GM12878 (cell line): ENCODE results near the gene RAD21L1. TPM values are rescaled to one million over a fixed set of nuclear protein-coding genes. Genes with fewer than 3 reads are reported as not detected.

ENCODE experiments used
- ATAC-seq: fragments of 200-7000 bp; cut with Tn5 transposase; 3 replicates; pipeline ENCODE4 v1.9.1; 2020; ENCODE audit warnings: mild to moderate bottlenecking, moderate library complexity
- BruUV-seq: library from RNA; stranded (reverse); fragments of 400-500 nt; replicated peaks from 2 replicates; lab custom pipeline; 2021; lab: Mats Ljungman, UMichigan
- CTCF ChIA-PET: fragments of 300-600 bp; sonication (Branson Sonifier 250); formaldehyde crosslinking; extraction: SDS; loops from one replicate; lab custom pipeline; 2021; ENCODE audit warnings: inconsistent platforms; lab: Yijun Ruan, JAX
- POLR2A ChIA-PET: fragments of 350-600 bp; formaldehyde crosslinking; extraction: SDS; loops from one replicate; lab custom pipeline; 2021; ENCODE audit warnings: inconsistent platforms; lab: Charles Lee
- RAD21 ChIA-PET: fragments of 300-600 bp; sonication (Branson Sonifier 250); formaldehyde crosslinking; loops from one replicate; lab custom pipeline; 2023; ENCODE audit warnings: antibody characterized with exemption; ENCODE audit not compliant: unreplicated experiment; lab: Charles Lee
- SMC1A ChIA-PET: fragments of 300-600 bp; sonication (Branson Sonifier 250); formaldehyde crosslinking; loops from one replicate; lab custom pipeline; 2023; ENCODE audit not compliant: unreplicated experiment, uncharacterized antibody; lab: Charles Lee
- DNase-seq: peaks from one replicate; pipeline ENCODE4 v3.0.0-alpha.2; 2011; ENCODE audit warnings: low read depth, low spot score
- FAIRE-seq: peaks from 3 replicates; lab custom pipeline; 2011; peaks lifted over from hg19 to GRCh38; lab: Jason Lieb, UNC
- H2AFZ ChIP-seq: 2 replicates; pipeline ENCODE4 v1.6.0; 2011; ENCODE audit warnings: low read depth, low read length, control low read depth; ENCODE audit not compliant: control insufficient read depth
- H3K27ac ChIP-seq: 2 replicates; pipeline ENCODE4 v1.5.1; 2011; ENCODE audit warnings: control low read depth; ENCODE audit not compliant: control insufficient read depth, insufficient read depth
- H3K27me3 ChIP-seq, 2 experiments: replicated peaks in 1 of 2; 2 replicates each; pipeline versions ENCODE4 v1.6.0 to v1.6.1; 2011; ENCODE audit warnings: low read length in 1 of 2; ENCODE audit not compliant: control insufficient read depth in 2 of 2, insufficient read depth in 2 of 2
- H3K36me3 ChIP-seq, 2 experiments: 2 replicates each; pipeline ENCODE4 v1.5.1; 2011; ENCODE audit warnings: low read length in 1 of 2; ENCODE audit not compliant: control insufficient read depth in 2 of 2, insufficient read depth in 2 of 2
- H3K4me1 ChIP-seq: 2 replicates; pipeline ENCODE4 v1.6.1; 2011; ENCODE audit warnings: mild to moderate bottlenecking, low read length, moderate library complexity, mixed read lengths; ENCODE audit not compliant: control insufficient read depth, insufficient read depth
- H3K4me2 ChIP-seq: 2 replicates; pipeline ENCODE4 v1.6.0; 2011; ENCODE audit warnings: control low read depth; ENCODE audit not compliant: control insufficient read depth, insufficient read depth
- H3K4me3 ChIP-seq: fragments of 200-600 bp; sonication (generic); 2 replicates; pipeline ENCODE4 v1.5.1; 2016
- H3K79me2 ChIP-seq: 2 replicates; pipeline ENCODE4 v1.6.0; 2011; ENCODE audit warnings: low read length; ENCODE audit not compliant: control insufficient read depth, insufficient read depth
- H3K9ac ChIP-seq: 2 replicates; pipeline ENCODE4 v1.8.0; 2011; ENCODE audit warnings: low read length, control low read depth, mixed read lengths; ENCODE audit not compliant: control insufficient read depth, insufficient read depth
- H3K9me3 ChIP-seq: replicated peaks from 3 replicates; pipeline ENCODE4 v1.5.1; 2011; ENCODE audit warnings: mild to moderate bottlenecking, low read length; ENCODE audit not compliant: control insufficient read depth, insufficient read depth
- H4K20me1 ChIP-seq: 2 replicates; pipeline ENCODE4 v1.6.0; 2011; ENCODE audit not compliant: control insufficient read depth, insufficient read depth
- ASH2L ChIP-seq: fragments of 300-600, 200-600 bp; sonication (generic); IDR thresholded peaks from 2 replicates; pipeline ENCODE4 v1.6.1; 2017; ENCODE audit warnings: low read depth, mild to moderate bottlenecking, borderline replicate concordance
- ATF3 ChIP-seq: IDR thresholded peaks from 2 replicates; pipeline ENCODE4 v1.6.1; 2011; ENCODE audit warnings: low read depth, mild to moderate bottlenecking, low read length, moderate library complexity, borderline replicate concordance; ENCODE audit errors: extremely low read depth
- ESRRA ChIP-seq: IDR thresholded peaks from 2 replicates; pipeline ENCODE4 v1.6.1; 2012; ENCODE audit warnings: mild to moderate bottlenecking, low read length, improper control_type of control experiment
- ETV6 ChIP-seq, 2 experiments: fragments of 450-650 bp in 1 of 2; IDR thresholded peaks in 1 of 2; conservative IDR thresholded peaks in 1 of 2; 2 replicates each; pipeline ENCODE4 v1.6.1; 2014; ENCODE audit warnings: antibody characterized with exemption in 1 of 2, borderline replicate concordance in 1 of 2, low read depth in 1 of 2, mild to moderate bottlenecking in 1 of 2, moderate library complexity in 1 of 2
- KDM1A ChIP-seq: fragments of 200-600 bp; sonication (generic); IDR thresholded peaks from 2 replicates; pipeline ENCODE4 v1.6.1; 2016; ENCODE audit warnings: borderline replicate concordance
- LARP7 ChIP-seq: fragments of 450-650 bp; IDR thresholded peaks from 2 replicates; pipeline ENCODE4 v1.6.1; 2017; ENCODE audit warnings: mild to moderate bottlenecking
- MYB ChIP-seq: fragments of 150-350 bp; IDR thresholded peaks from 2 replicates; pipeline ENCODE4 v1.6.1; 2014; ENCODE audit warnings: mild to moderate bottlenecking, low read depth, low read length, borderline replicate concordance
- NFYB ChIP-seq: IDR thresholded peaks from 2 replicates; pipeline ENCODE4 v1.6.1; 2011; ENCODE audit warnings: low read depth, mild to moderate bottlenecking, low read length, improper control_type of control experiment, moderate library complexity; ENCODE audit not compliant: insufficient read depth
- POLR2A ChIP-seq: IDR thresholded peaks from 2 replicates; pipeline ENCODE4 v1.6.1; 2011; ENCODE audit warnings: low read depth, mild to moderate bottlenecking, low read length
- POU2F2 ChIP-seq: IDR thresholded peaks from 3 replicates; pipeline ENCODE4 v1.6.1; 2011; ENCODE audit warnings: low read depth, mild to moderate bottlenecking, low read length, borderline replicate concordance
- SIX5 ChIP-seq: IDR thresholded peaks from 2 replicates; pipeline ENCODE4 v1.6.1; 2011; ENCODE audit warnings: mild to moderate bottlenecking, low read depth, low read length, moderate library complexity; ENCODE audit not compliant: severe bottlenecking
- SKIL ChIP-seq: fragments of 450-650 bp; IDR thresholded peaks from 2 replicates; pipeline ENCODE4 v1.6.1; 2017; ENCODE audit warnings: mild to moderate bottlenecking, low read depth, inconsistent platforms; ENCODE audit not compliant: poor library complexity, severe bottlenecking
- WGBS: methylation state at CpG from one replicate; pipeline ENCODE4 v1.1.6; 2016; ENCODE audit warnings: low lambda C conversion rate; ENCODE audit not compliant: insufficient replicate concordance, insufficient coverage; ENCODE audit errors: missing lambda C conversion rate; 5-methylcytosine and 5-hydroxymethylcytosine counted together
- in situ Hi-C: fragments of 300-500 bp; cut with MboI; formaldehyde crosslinking; loops from 9 replicates; pipeline ENCODE4 v1.14.3; 2018; ENCODE audit warnings: mixed read lengths
- intact Hi-C: fragments of 100-400 bp; cut with micrococcal nuclease; formaldehyde crosslinking; loops from one replicate; pipeline ENCODE4 v1.14.2; 2022; ENCODE audit not compliant: unreplicated experiment
- polyA plus RNA-seq, 11 experiments: library from polyadenylated mRNA; depleted of rRNA in 4 of 11; unstranded in 6 of 11; stranded (reverse) in 5 of 11; fragments of >200 nt; fragmentation: Nextera tagmentation in 4 of 11; fragmentation: Illumina TruSeq in 1 of 11; extraction: Ambion mirVana in 4 of 11; extraction: Trizol in 1 of 11; gene quantifications; 1 replicate in 1 of 11; 2 replicates in 10 of 11; pipeline versions ENCODE4 v1.2.1 to v1.2.3, GENCODE V29; 2011 to 2016; ENCODE audit warnings: inconsistent platforms in 2 of 11, missing spikeins in 2 of 11, low read depth in 1 of 11
- total RNA-seq, 4 experiments: library from RNA; depleted of rRNA in 3 of 4; stranded (reverse); fragments of >200 nt in 3 of 4; fragmentation: Illumina TruSeq in 1 of 4; extraction: Trizol in 1 of 4; gene quantifications; 2 replicates each; pipeline versions ENCODE4 v1.2.1 to v1.2.3, GENCODE V29; 2013 to 2021

The RAD21L1 gene
- total and polyA plus RNA-seq, 10 of the 15 experiments (the other 5 are each of a cell fraction or from before 2014, with no cell fraction given), result not detected

- Histone ChIP-seq H4K20me1 (no peaks in the 10 kb centered on the region), H3K36me3 (no peaks in the 10 kb centered on the region), H3K27ac (no peak overlapping the region), H2AFZ (no peak overlapping the region), H3K9ac (no peak overlapping the region), H3K4me1 (no peaks in the 10 kb centered on the region), H3K27me3 (peaks cover 3 to 8% of the 10 kb centered on the region in 2 experiments), H3K9me3 (no peaks in the 10 kb centered on the region), H3K79me2 (no peaks in the 10 kb centered on the region), H3K4me2 (no peak overlapping the region), H3K4me3 (no peak overlapping the region)
- ATAC-seq (no peak), FAIRE-seq (no peak), DNase-seq (no peak)
- no TSS peak for BruUV-seq
- WGBS, result 81% methylated on average over 8 of the region's 8 CpGs
- intact Hi-C loops, result no loop called here
- ChIA-PET SMC1A (no interaction called here), CTCF (no interaction called here), RAD21 (no interaction called here), POLR2A (no interaction called here)
- in situ Hi-C loops, result no loop called here
- TF ChIP-seq SKIL, result no peak
- no peak for TF ChIP-seq POLR2A
- TF ChIP-seq KDM1A, result no peak
- no peak for TF ChIP-seq SIX5
- no peak for TF ChIP-seq MYB
These were observed 43.4 kb downstream of the RAD21L1 start for GRCh38 chr20:1269235-1269634.

- ChIA-PET SMC1A (no interaction called here), POLR2A (no interaction called here), CTCF (interaction anchor here (0.8 kb wide), 1 partner anchor 12 kb away, joined by 3 read pairs; no protein-coding TSS in a partner anchor), RAD21 (no interaction called here)
- H2AFZ ChIP-seq, result no peak overlapping the region
- no peak for ATAC-seq
- WGBS, result 33% methylated on average over 3 of the region's 3 CpGs
- H3K27me3 ChIP-seq, result peaks cover 3 to 8% of the 10 kb centered on the region in 2 experiments
- no peak overlapping the region for H3K4me2 ChIP-seq
- no TSS peak for BruUV-seq
- in situ Hi-C loops (no loop called here), intact Hi-C loops (no loop called here)
- no peak overlapping the region for H3K27ac ChIP-seq
- no peaks in the 10 kb centered on the region for H3K79me2 ChIP-seq
- FAIRE-seq, result no peak
- H3K9ac ChIP-seq, result no peak overlapping the region
- no peaks in the 10 kb centered on the region for H3K36me3 ChIP-seq
- no peaks in the 10 kb centered on the region for H3K4me1 ChIP-seq
- DNase-seq, result no peak
- no peaks in the 10 kb centered on the region for H4K20me1 ChIP-seq
- H3K9me3 ChIP-seq, result no peaks in the 10 kb centered on the region
- no peak for TF ChIP-seq ETV6 (conservative IDR thresholded peaks at IDR 0.05 in 1 of 2, IDR thresholded peaks at IDR 0.05 in 1 of 2; ENCODE audit: borderline replicate concordance in 1 of 2, low read depth in 1 of 2)
- TF ChIP-seq POU2F2, result no peak
- TF ChIP-seq ESRRA, result no peak
- TF ChIP-seq ASH2L, result no peak
- TF ChIP-seq SKIL, result no peak
- TF ChIP-seq ATF3, result no peak
- TF ChIP-seq NFYB, result no peak
- TF ChIP-seq LARP7, result no peak
- H3K4me3 ChIP-seq, result no peak overlapping the region
These were observed 44.0 kb downstream of the RAD21L1 start for GRCh38 chr20:1269850-1270249.
